Fibroblast of pulmonary artery (primary cell): ENCODE data around the gene CAMK2B.
"Not testable (repeated sequence)": the region's sequence is repeated elsewhere in the genome, so short reads cannot be mapped to it uniquely, and the experiment has no call there.

ENCODE experiments used
- DNase-seq: peaks from one replicate; pipeline ENCODE4 v3.0.0-alpha.2; 2010; ENCODE audit warnings: low read depth
- H3K4me3 ChIP-seq: replicated peaks from 2 replicates; pipeline ENCODE4 v1.5.1; 2011; ENCODE audit warnings: low read depth, mild to moderate bottlenecking, control low read depth, low read length, moderate library complexity
- TF ChIP-seq, protein P1 (sequence below): IDR thresholded peaks from 2 replicates; pipeline ENCODE4 v1.5.1; 2011; ENCODE audit warnings: mild to moderate bottlenecking, control low read depth, low read length, inconsistent platforms; ENCODE audit errors: missing control alignments

Gene CAMK2B

DNA sequence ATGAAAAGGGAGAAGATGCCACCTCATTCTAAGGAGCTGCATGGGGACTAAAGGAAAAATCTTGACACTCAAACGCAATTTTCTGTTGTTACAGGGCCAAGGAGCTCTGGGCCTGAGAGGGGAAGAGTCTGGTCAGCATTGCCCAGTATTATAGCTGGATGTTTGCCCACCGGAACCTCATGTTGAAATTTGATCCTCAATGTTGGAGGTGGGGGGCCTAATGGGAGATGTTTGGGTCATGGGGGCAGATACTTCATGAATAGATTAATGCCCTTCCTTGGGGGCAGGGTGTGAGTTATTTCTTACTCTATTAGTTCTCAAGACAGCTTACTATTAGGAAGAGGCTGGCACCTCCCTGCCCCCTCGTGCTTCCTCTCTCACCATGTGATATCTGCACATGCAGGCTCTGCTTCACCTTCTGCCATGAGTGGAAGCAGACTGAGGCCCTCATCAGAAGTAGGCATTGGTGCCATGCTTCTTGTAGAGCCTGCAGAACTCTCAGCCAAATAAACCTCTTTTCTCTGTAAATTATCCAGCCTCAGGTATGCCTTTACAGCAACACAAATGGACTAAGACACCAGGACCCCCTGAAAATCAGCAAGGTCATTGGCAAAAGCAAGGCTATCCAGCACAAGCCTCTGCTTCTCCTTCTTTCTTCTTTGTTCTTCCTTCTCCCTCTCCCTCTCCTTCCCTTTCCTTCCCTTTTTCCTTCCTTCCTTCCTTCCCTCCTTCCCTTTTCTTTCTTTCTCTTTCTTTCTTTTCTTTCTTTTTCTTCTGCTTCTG, 151.3 kb downstream of the CAMK2B start:
- TF ChIP-seq, protein P1, sequence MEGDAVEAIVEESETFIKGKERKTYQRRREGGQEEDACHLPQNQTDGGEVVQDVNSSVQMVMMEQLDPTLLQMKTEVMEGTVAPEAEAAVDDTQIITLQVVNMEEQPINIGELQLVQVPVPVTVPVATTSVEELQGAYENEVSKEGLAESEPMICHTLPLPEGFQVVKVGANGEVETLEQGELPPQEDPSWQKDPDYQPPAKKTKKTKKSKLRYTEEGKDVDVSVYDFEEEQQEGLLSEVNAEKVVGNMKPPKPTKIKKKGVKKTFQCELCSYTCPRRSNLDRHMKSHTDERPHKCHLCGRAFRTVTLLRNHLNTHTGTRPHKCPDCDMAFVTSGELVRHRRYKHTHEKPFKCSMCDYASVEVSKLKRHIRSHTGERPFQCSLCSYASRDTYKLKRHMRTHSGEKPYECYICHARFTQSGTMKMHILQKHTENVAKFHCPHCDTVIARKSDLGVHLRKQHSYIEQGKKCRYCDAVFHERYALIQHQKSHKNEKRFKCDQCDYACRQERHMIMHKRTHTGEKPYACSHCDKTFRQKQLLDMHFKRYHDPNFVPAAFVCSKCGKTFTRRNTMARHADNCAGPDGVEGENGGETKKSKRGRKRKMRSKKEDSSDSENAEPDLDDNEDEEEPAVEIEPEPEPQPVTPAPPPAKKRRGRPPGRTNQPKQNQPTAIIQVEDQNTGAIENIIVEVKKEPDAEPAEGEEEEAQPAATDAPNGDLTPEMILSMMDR, result no peak
- H3K4me3 ChIP-seq, result no peak overlapping the region
- DNase-seq, result no peak

DNA sequence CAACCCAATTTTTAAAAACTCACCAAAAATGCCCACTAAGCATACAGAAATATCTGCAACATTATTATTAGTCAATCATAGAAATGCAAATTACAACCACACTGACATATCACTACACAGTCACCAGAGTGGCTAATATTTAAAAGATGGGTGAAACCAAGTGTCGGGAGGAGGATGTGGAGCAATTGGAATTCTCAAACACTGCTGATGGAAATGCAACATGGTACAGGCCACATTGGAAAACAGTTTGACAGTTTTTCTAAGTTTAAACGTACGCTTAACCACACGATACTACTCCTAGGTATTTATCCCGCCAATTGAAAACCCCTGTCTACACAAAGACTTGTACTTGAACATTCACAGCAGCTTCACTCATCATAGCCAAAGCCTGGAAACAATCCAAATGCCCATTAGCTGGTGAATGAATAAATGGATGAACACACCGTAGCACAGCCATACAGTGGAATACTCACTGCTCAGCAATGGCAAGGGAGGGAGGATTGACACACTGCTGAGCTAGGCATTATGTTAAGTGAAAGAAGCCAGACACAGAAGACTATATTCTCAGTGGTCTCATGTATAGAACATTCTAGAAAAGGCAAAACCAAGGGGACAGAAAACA, 152.5 kb downstream of the CAMK2B start:
- H3K4me3 ChIP-seq, result no peak overlapping the region
- no peak for DNase-seq
- TF ChIP-seq, protein P1, result no peak

GRCh38 chr7:44172352-44172751, 153.0 kb downstream of the CAMK2B start:
- TF ChIP-seq, protein P1, result no peak
- no peak overlapping the region for H3K4me3 ChIP-seq
- no peak for DNase-seq

- H3K4me3 ChIP-seq, DNase-seq: not testable (repeated sequence)
Measured at GRCh38 chr7:44171901-44172300, 153.5 kb downstream of the CAMK2B start.

DNA sequence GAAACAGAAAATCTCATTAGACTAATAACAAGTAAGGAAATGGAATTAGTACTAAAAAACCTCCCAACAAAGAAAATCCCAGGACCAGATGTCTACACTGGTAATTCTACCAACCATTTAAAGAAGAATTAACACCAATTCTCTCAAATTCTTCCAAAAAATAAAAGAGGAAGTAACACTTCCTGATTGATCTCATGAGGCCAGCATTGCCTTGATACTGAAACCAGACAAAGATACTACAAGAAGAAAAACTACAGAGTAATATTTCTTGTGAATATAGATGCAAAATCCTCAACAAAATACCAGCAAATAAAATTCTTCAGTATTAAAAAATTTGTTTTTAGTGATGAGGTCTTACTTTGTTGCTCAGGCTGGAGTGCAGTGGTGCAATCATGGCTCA, 157.5 kb downstream of the CAMK2B start:
- H3K4me3 ChIP-seq, result no peak overlapping the region
- TF ChIP-seq, protein P1, result no peak

More for the DNA sequence above, 157.5 kb downstream of the CAMK2B start:
- DNase-seq, result no peak
